ENCODE results near the gene AK5. TPM values are rescaled to one million over a fixed set of nuclear protein-coding genes. Genes with fewer than 3 reads are reported as not detected.

The AK5 gene
- total and polyA plus RNA-seq, 2 donors (not counting 1 experiment from before 2014, with no cell fraction given): 0.18 TPM; not detected in 1

- peak overlapping the region; percentile 20 for H3K4me3 Mint-ChIP-seq
- Histone ChIP-seq H4K20me1 (ENCODE audit: control insufficient read depth, insufficient read depth, low read length, poor library complexity, severe bottlenecking) (no peaks in the 10 kb centered on the region), H3K4me2 (replicated peaks; ENCODE audit: low read depth, low read length, poor library complexity, severe bottlenecking) (peak overlapping the region; percentile 83), H3K4me3 (ENCODE audit: control extremely low read depth in 1 of 5, extremely low read depth in 1 of 5, insufficient read depth in 1 of 5, low read depth in 2 of 5, low read length in 4 of 5) (no peak overlapping the region), H3K79me2 (ENCODE audit: control insufficient read depth, insufficient read depth, low read length) (no peaks in the 10 kb centered on the region), H3K4me1 (ENCODE audit: control insufficient read depth in 2 of 2, insufficient read depth in 2 of 2, low read length in 2 of 2) (peaks cover 33 to 42% of the 10 kb centered on the region in 2 donors), H3K9me3 (ENCODE audit: control extremely low read depth in 1 of 3, control insufficient read depth in 2 of 3, insufficient read depth in 1 of 3, low read length in 2 of 3) (peaks cover 0 to 7% (median 0%) of the 10 kb centered on the region in 3 donors), H3K27ac (ENCODE audit: low read length in 2 of 2) (no peak overlapping the region), H3K36me3 (replicated peaks in 1 of 2; ENCODE audit: control extremely low read depth in 1 of 2, control insufficient read depth in 1 of 2, extremely low read depth in 1 of 2, insufficient read depth in 2 of 2, low read length in 1 of 2) (no peaks in the 10 kb centered on the region), H3K27me3 (replicated peaks in 1 of 4; ENCODE audit: control extremely low read depth in 1 of 4, control insufficient read depth in 3 of 4, insufficient read depth in 4 of 4, low read length in 3 of 4) (peaks cover 1 to 54% (median 43%) of the 10 kb centered on the region in 4 experiments), H2AFZ (ENCODE audit: insufficient read depth, low read depth, low read length, poor library complexity, severe bottlenecking) (no peak overlapping the region), H3K9ac (ENCODE audit: low read length) (no peak overlapping the region)
- DNase-seq (no peak), ATAC-seq (ENCODE audit: low read depth) (no peak)
- CTCF ChIA-PET: no interaction called here
- no peak overlapping the region for H3K27ac Mint-ChIP-seq
- 78% methylated on average over 3 of the region's 4 CpGs for WGBS (ENCODE audit: insufficient coverage)
- POLR2A ChIA-PET: no interaction called here
- no peaks in the 10 kb centered on the region for H3K9me3 Mint-ChIP-seq (ENCODE audit: insufficient read depth)
- TF ChIP-seq, protein P1, sequence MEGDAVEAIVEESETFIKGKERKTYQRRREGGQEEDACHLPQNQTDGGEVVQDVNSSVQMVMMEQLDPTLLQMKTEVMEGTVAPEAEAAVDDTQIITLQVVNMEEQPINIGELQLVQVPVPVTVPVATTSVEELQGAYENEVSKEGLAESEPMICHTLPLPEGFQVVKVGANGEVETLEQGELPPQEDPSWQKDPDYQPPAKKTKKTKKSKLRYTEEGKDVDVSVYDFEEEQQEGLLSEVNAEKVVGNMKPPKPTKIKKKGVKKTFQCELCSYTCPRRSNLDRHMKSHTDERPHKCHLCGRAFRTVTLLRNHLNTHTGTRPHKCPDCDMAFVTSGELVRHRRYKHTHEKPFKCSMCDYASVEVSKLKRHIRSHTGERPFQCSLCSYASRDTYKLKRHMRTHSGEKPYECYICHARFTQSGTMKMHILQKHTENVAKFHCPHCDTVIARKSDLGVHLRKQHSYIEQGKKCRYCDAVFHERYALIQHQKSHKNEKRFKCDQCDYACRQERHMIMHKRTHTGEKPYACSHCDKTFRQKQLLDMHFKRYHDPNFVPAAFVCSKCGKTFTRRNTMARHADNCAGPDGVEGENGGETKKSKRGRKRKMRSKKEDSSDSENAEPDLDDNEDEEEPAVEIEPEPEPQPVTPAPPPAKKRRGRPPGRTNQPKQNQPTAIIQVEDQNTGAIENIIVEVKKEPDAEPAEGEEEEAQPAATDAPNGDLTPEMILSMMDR (IDR thresholded peaks at IDR 0.05): no peak
- no peak for TF ChIP-seq EZH2 (IDR thresholded peaks at IDR 0.05; ENCODE audit: borderline replicate concordance, insufficient read depth, low read depth, low read length, poor library complexity, severe bottlenecking)
- intact Hi-C loops (cut with micrococcal nuclease): no loop called here
- peaks cover 54% of the 10 kb centered on the region for H3K27me3 Mint-ChIP-seq
- peaks cover 34% of the 10 kb centered on the region for H3K4me1 Mint-ChIP-seq
Observed at GRCh38 chr1:77280962-77281361, 857 bp upstream of the AK5 start.

- Histone ChIP-seq H3K79me2 (ENCODE audit: control insufficient read depth, insufficient read depth, low read length) (no peaks in the 10 kb centered on the region), H3K9me3 (ENCODE audit: control extremely low read depth in 1 of 3, control insufficient read depth in 2 of 3, insufficient read depth in 1 of 3, low read length in 2 of 3) (peaks cover 0 to 7% (median 0%) of the 10 kb centered on the region in 3 donors), H3K27ac (ENCODE audit: low read length in 2 of 2) (no peak overlapping the region), H3K4me2 (replicated peaks; ENCODE audit: low read depth, low read length, poor library complexity, severe bottlenecking) (peak overlapping the region; percentile 83), H3K27me3 (replicated peaks in 1 of 4; ENCODE audit: control extremely low read depth in 1 of 4, control insufficient read depth in 3 of 4, insufficient read depth in 4 of 4, low read length in 3 of 4) (peaks cover 1 to 58% (median 43%) of the 10 kb centered on the region in 4 experiments), H3K36me3 (replicated peaks in 1 of 2; ENCODE audit: control extremely low read depth in 1 of 2, control insufficient read depth in 1 of 2, extremely low read depth in 1 of 2, insufficient read depth in 2 of 2, low read length in 1 of 2) (no peaks in the 10 kb centered on the region), H3K9ac (ENCODE audit: low read length) (peak overlapping the region; percentile 48), H4K20me1 (ENCODE audit: control insufficient read depth, insufficient read depth, low read length, poor library complexity, severe bottlenecking) (no peaks in the 10 kb centered on the region), H3K4me3 (ENCODE audit: control extremely low read depth in 1 of 5, extremely low read depth in 1 of 5, insufficient read depth in 1 of 5, low read depth in 2 of 5, low read length in 4 of 5) (peak overlapping the region; percentile 12 to 53 (median 41)), H3K4me1 (ENCODE audit: control insufficient read depth in 2 of 2, insufficient read depth in 2 of 2, low read length in 2 of 2) (peaks cover 33 to 42% of the 10 kb centered on the region in 2 donors), H2AFZ (ENCODE audit: insufficient read depth, low read depth, low read length, poor library complexity, severe bottlenecking) (peak overlapping the region; percentile 52)
- 1% methylated on average over 46 of the region's 47 CpGs for WGBS (ENCODE audit: insufficient coverage)
- intact Hi-C loops (cut with micrococcal nuclease): no loop called here
- Mint-ChIP-seq H3K4me3 (peak overlapping the region; percentile 61), H3K9me3 (ENCODE audit: insufficient read depth) (no peaks in the 10 kb centered on the region), H3K27ac (no peak overlapping the region), H3K27me3 (peaks cover 62% of the 10 kb centered on the region), H3K4me1 (peaks cover 34% of the 10 kb centered on the region)
- no peak for TF ChIP-seq EZH2 (IDR thresholded peaks at IDR 0.05; ENCODE audit: borderline replicate concordance, insufficient read depth, low read depth, low read length, poor library complexity, severe bottlenecking)
- TF ChIP-seq, protein P1 (IDR thresholded peaks at IDR 0.05): no peak
- ChIA-PET CTCF (no interaction called here), POLR2A (no interaction called here)
- ATAC-seq (ENCODE audit: low read depth) (no peak), DNase-seq (peak; percentile 12)
Observed at GRCh38 chr1:77282187-77282865, 507 bp downstream of the AK5 start.

Measured in B cell (primary cell).